ENCODE results near the gene PPP1R15B.

GRCh38 chr1:204447736-204448135 lies 36.1 kb upstream of the PPP1R15B start:
- TF ChIP-seq POLR2AphosphoS5 (IDR thresholded peaks at IDR 0.05) = no peak
- TF ChIP-seq EP300 (IDR thresholded peaks at IDR 0.05) = no peak
- TF ChIP-seq CTCF (IDR thresholded peaks at IDR 0.05) = no peak
- TF ChIP-seq POLR2A (IDR thresholded peaks at IDR 0.05; ENCODE audit: low read depth) = no peak

Data from esophagus muscularis mucosa (tissue), 4 donors.